Smooth muscle cell (in vitro differentiated cells): ENCODE results near the gene GGCX. TPM values are rescaled to one million over a fixed set of nuclear protein-coding genes. Genes with fewer than 3 reads are reported as not detected.
A peak's percentile ranks its signal among the peaks of the same experiment; 100 is the strongest.

Experiments used
- DNase-seq: peaks from one replicate; lab custom pipeline; 2025; ENCODE audit not compliant: unreplicated experiment; lab: John Stamatoyannopoulos, UW
- H2AFZ ChIP-seq: fragments of 200-600 bp; sonication (generic); 2 replicates; pipeline ENCODE4 v1.6.0; 2016; ENCODE audit warnings: antibody characterized with exemption, low read depth, mild to moderate bottlenecking
- H3F3A ChIP-seq: fragments of 200-600 bp; sonication (generic); 2 replicates; pipeline ENCODE4 v1.6.0; 2017; ENCODE audit warnings: antibody characterized with exemption, low read depth
- H3K27ac ChIP-seq: fragments of 200-600 bp; sonication (generic); 2 replicates; pipeline ENCODE4 v1.5.1; 2016; ENCODE audit warnings: low read depth, mild to moderate bottlenecking
- H3K27me3 ChIP-seq: fragments of 200-600 bp; sonication (generic); 2 replicates; pipeline ENCODE4 v1.6.1; 2016; ENCODE audit warnings: low read depth, mild to moderate bottlenecking
- H3K36me3 ChIP-seq: fragments of 200-600 bp; sonication (generic); 2 replicates; pipeline ENCODE4 v1.5.1; 2016; ENCODE audit warnings: low read depth
- H3K4me1 ChIP-seq: fragments of 200-600 bp; sonication (generic); 2 replicates; pipeline ENCODE4 v1.5.1; 2016; ENCODE audit warnings: low read depth
- H3K4me2 ChIP-seq: fragments of 200-600 bp; sonication (generic); 2 replicates; pipeline ENCODE4 v1.6.0; 2016; ENCODE audit warnings: mild to moderate bottlenecking
- H3K4me3 ChIP-seq: fragments of 200-600 bp; sonication (generic); 2 replicates; pipeline ENCODE4 v1.5.1; 2016; ENCODE audit warnings: mild to moderate bottlenecking
- H3K79me2 ChIP-seq: fragments of 200-600 bp; sonication (generic); 2 replicates; pipeline ENCODE4 v1.6.0; 2016; ENCODE audit warnings: low read depth, mild to moderate bottlenecking
- H3K9ac ChIP-seq: fragments of 200-600 bp; sonication (generic); 2 replicates; pipeline ENCODE4 v1.6.0; 2016; ENCODE audit warnings: low read depth
- H3K9me3 ChIP-seq: fragments of 200-600 bp; sonication (generic); replicated peaks from 2 replicates; pipeline ENCODE4 v1.5.1; 2016; ENCODE audit warnings: low read depth
- H4K20me1 ChIP-seq: fragments of 200-600 bp; sonication (generic); 2 replicates; pipeline ENCODE4 v1.6.0; 2016; ENCODE audit warnings: low read depth
- WGBS: methylation state at CpG from one replicate; pipeline ENCODE4 v1.1.7; 2016; ENCODE audit warnings: low lambda C conversion rate; 5-methylcytosine and 5-hydroxymethylcytosine counted together
- polyA plus RNA-seq: library from polyadenylated mRNA; unstranded; fragments of >200 nt; fragmentation: Nextera tagmentation; extraction: Ambion mirVana; gene quantifications from 2 replicates; pipeline ENCODE4 v1.2.1, GENCODE V29; 2016
- total RNA-seq: library from RNA; depleted of rRNA; stranded (reverse); fragments of >200 nt; gene quantifications from 2 replicates; pipeline ENCODE4 v1.2.3, GENCODE V29; 2014
- TF ChIP-seq, protein P1 (sequence below): fragments of 200-600 bp; sonication (generic); IDR thresholded peaks from 2 replicates; pipeline ENCODE4 v1.5.1; 2017; ENCODE audit warnings: borderline replicate concordance, mild to moderate bottlenecking, antibody characterized with exemption; ENCODE audit not compliant: insufficient read depth, poor library complexity, severe bottlenecking

GGCX gene
- total RNA-seq (44.0 and 83.2 TPM in 2 replicates), polyA plus RNA-seq (33.2 and 44.5 TPM in 2 replicates)

DNA sequence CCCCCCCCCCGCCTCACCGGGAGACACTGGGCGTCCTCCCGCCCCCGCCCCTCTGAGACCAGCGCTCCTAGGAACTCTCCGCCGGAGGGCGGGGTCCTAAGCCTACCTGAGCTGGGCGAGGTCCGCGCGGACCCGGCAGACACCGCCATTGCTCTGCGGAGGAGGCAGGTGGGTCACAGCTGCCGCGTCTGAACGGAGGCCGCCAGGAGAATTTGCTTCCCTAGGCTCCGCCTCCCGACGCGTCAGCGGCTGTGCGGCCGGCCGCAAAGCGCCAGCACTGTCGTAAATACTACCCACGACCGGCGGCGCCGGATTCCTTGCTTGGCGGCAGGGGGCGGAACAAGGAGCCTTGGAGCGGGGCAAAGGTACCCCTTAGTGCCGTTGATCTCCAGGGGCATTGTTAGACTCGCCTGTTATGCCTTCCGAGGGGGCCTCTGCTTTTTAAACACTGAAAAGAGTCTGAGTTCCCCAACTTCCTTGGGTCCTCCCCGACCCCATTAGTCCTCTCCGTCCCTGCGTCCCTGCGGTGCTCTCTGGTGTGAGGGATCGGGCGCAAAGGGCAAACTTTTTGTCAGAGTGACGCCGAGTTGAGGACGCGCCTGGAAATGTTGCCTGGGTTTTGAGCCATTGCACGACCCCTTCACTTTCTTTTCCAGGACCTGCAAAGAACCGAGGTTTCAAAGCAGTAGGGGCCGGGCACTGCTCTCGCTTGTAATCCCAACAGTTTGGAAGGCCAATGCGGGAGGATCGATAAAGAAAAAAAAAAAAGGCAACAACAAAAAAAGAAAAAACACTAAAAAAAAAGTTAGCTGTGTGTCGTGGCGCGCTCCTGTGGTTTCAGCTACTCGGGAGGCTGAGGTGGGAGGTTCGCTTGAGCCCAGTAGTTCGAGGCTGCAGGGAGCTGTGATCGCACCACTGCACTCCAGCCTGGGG lies at the start of gene GGCX:
TSS of gene GGCX (minus strand) at position 214 of the 933 bp plus-strand sequence. CDS start at position 149, 65 bp downstream.
- H3K9me3 ChIP-seq, result no peaks in the 10 kb centered on the region
- H3K27ac ChIP-seq, result peak within 1 kb of the TSS; percentile 51
- no peaks in the 10 kb centered on the region for H3K27me3 ChIP-seq
- no peaks in the 10 kb centered on the region for H3F3A ChIP-seq
- WGBS, result 9% methylated on average over 59 of the region's 64 CpGs
- H2AFZ ChIP-seq, result peak within 1 kb of the TSS; percentile 97
- TF ChIP-seq, protein P1, sequence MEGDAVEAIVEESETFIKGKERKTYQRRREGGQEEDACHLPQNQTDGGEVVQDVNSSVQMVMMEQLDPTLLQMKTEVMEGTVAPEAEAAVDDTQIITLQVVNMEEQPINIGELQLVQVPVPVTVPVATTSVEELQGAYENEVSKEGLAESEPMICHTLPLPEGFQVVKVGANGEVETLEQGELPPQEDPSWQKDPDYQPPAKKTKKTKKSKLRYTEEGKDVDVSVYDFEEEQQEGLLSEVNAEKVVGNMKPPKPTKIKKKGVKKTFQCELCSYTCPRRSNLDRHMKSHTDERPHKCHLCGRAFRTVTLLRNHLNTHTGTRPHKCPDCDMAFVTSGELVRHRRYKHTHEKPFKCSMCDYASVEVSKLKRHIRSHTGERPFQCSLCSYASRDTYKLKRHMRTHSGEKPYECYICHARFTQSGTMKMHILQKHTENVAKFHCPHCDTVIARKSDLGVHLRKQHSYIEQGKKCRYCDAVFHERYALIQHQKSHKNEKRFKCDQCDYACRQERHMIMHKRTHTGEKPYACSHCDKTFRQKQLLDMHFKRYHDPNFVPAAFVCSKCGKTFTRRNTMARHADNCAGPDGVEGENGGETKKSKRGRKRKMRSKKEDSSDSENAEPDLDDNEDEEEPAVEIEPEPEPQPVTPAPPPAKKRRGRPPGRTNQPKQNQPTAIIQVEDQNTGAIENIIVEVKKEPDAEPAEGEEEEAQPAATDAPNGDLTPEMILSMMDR, result peak; percentile 2
- peaks cover 11% of the 10 kb centered on the region for H3K4me1 ChIP-seq
- DNase-seq, result peak; percentile 67
- peak within 1 kb of the TSS; percentile 84 for H3K4me3 ChIP-seq
- H3K9ac ChIP-seq, result peak within 1 kb of the TSS; percentile 81
- peaks cover 39% of the 10 kb centered on the region for H3K79me2 ChIP-seq
- H4K20me1 ChIP-seq, result peaks cover 10% of the 10 kb centered on the region
- peak within 1 kb of the TSS; percentile 97 for H3K4me2 ChIP-seq
- H3K36me3 ChIP-seq, result peaks cover 3% of the 10 kb centered on the region

DNA sequence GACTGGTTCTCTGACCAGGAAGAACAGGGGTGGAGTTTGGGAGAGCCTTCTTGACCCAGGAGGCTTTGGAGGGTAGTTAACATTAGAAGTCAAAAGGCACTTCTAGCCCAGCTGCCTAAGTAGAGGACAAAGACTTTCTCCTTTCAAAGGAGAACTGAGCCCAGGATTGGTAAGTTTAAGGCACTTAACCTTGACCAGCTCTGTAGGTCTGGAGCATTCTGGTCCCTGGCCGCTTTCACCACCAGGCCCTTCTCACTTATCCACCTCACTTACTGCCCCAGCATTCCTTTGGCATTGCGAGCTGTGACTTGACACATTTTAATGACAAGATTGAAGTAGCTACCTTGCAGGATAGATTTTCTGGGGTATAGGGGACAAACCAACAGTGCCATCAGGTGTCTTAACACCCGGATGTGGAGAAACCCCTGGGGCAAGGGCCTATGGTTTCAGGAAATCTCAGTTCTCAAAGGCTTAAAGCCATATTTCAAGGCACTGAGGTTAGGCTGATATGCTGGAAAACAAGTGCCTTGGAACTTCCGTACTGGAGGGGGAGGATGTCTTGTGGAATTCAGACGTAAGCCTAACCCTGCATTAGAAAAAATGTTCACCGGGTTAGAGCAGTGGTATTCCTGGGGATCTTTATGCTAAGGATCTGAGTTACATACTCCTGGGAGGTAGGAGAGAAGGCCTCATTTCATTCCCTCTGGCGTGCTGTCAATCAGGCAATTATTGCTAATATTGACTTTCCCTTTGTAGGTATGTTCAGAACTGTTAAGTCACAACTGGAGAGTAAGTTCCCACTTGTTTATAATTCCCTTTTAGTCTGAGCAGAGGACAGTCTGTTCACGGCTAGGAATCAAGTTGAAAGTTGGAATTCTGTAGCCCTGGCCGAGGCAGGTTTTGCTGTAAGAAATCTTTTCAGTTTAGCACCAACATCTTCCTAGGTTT lies 46.2 kb upstream of the GGCX start:
- Histone ChIP-seq H2AFZ (no peak overlapping the region), H3K4me2 (no peak overlapping the region), H3K4me1 (peaks cover 4% of the 10 kb centered on the region), H3K27me3 (no peaks in the 10 kb centered on the region), H3K79me2 (peaks cover 31% of the 10 kb centered on the region), H3K27ac (peak overlapping the region; percentile 70), H3K4me3 (no peak overlapping the region), H3F3A (peaks cover 20% of the 10 kb centered on the region), H3K9ac (no peak overlapping the region), H3K36me3 (no peaks in the 10 kb centered on the region), H4K20me1 (peaks cover 12% of the 10 kb centered on the region), H3K9me3 (no peaks in the 10 kb centered on the region)
- TF ChIP-seq, protein P1, result no peak
- no peak for DNase-seq
- 85% methylated on average over 9 of the region's 9 CpGs for WGBS

DNA sequence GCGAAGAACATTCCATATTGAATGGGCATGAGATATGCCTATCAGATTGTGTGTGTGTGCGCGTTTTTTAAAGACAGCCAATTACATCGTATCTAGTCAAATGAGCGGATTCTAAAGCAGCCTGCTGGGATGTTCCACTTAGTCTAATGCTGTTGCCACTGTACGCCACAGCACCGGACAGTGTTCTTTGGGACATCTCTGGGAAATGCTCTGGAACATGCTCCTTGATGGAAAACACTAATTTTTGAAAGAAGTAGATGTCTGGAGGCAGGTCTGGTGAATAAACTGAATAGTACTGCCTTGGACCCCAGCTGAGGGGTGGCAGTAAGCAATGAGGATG lies 44.8 kb upstream of the GGCX start:
- no peak overlapping the region for H3K9ac ChIP-seq

More for the DNA sequence above, 44.8 kb upstream of the GGCX start:
- H3K4me3 ChIP-seq, result no peak overlapping the region
- H3K36me3 ChIP-seq, result no peaks in the 10 kb centered on the region
- H3K4me1 ChIP-seq, result peaks cover 10% of the 10 kb centered on the region
- WGBS, result 70% methylated on average over 7 of the region's 7 CpGs
- peaks cover 25% of the 10 kb centered on the region for H3K79me2 ChIP-seq
- TF ChIP-seq, protein P1, result no peak
- H3F3A ChIP-seq, result peaks cover 16% of the 10 kb centered on the region
- H2AFZ ChIP-seq, result no peak overlapping the region
- peaks cover 12% of the 10 kb centered on the region for H4K20me1 ChIP-seq
- no peaks in the 10 kb centered on the region for H3K27me3 ChIP-seq
- H3K27ac ChIP-seq, result peak overlapping the region; percentile 70
- H3K9me3 ChIP-seq, result no peaks in the 10 kb centered on the region
- peak overlapping the region; percentile 30 for H3K4me2 ChIP-seq
- DNase-seq, result no peak
